Transverse colon (tissue), 4 donors: ENCODE results near the gene CACNA1C. TPM values are rescaled to one million over a fixed set of nuclear protein-coding genes. Genes with fewer than 3 reads are reported as not detected.

Experiments used
- DNase-seq: peaks from one replicate; pipeline ENCODE4 v3.0.0-alpha.2; 2019
- H3K27ac ChIP-seq, 4 donors: fragments of 200-600 bp; sonication (generic); 2 replicates each; pipeline ENCODE4 v1.5.1; 2016 to 2018; ENCODE audit warnings: inconsistent platforms in 4 of 4
- H3K27me3 ChIP-seq: fragments of 200-600 bp; sonication (generic); 2 replicates; pipeline ENCODE4 v1.5.1; 2017; ENCODE audit warnings: inconsistent platforms
- H3K36me3 ChIP-seq, 4 donors: fragments of 200-600 bp; sonication (generic); 2 replicates each; pipeline ENCODE4 v1.5.1; 2017 to 2019; ENCODE audit warnings: inconsistent platforms in 4 of 4
- H3K4me1 ChIP-seq, 4 donors: fragments of 200-600 bp; sonication (generic); 2 replicates each; pipeline ENCODE4 v1.5.1; 2017 to 2020; ENCODE audit warnings: inconsistent platforms in 4 of 4
- H3K4me3 ChIP-seq, 4 donors: fragments of 200-600 bp; sonication (generic); 1 replicate in 1 of 4; 2 replicates in 3 of 4; pipeline versions ENCODE4 v1.5.1 to v1.6.1; 2017 to 2019; ENCODE audit warnings: inconsistent platforms in 4 of 4
- H3K9me3 ChIP-seq, 2 donors: fragments of 200-600 bp; sonication (generic); 2 replicates each; pipeline ENCODE4 v1.5.1; 2017 to 2019; ENCODE audit warnings: inconsistent platforms in 2 of 2
- CTCF ChIP-seq, 5 experiments: fragments of 200-600 bp in 3 of 5; fragments of 450-650 bp in 2 of 5; sonication (generic) in 3 of 5; IDR thresholded peaks; 1 replicate in 2 of 5; 2 replicates in 3 of 5; pipeline ENCODE4 v1.5.1; 2016 to 2017; ENCODE audit warnings: antibody characterized with exemption in 5 of 5, inconsistent platforms in 3 of 5, mild to moderate bottlenecking in 2 of 5, moderate library complexity in 1 of 5
- EP300 ChIP-seq: sonication (generic); formaldehyde crosslinking; IDR thresholded peaks from one replicate; pipeline ENCODE4 v1.6.1; 2017; ENCODE audit warnings: antibody characterized with exemption, low read depth
- POLR2A ChIP-seq: fragments of 450-650 bp; IDR thresholded peaks from one replicate; pipeline ENCODE4 v1.6.1; 2016; ENCODE audit warnings: antibody characterized with exemption, mild to moderate bottlenecking, moderate library complexity
- POLR2AphosphoS5 ChIP-seq, 3 donors: sonication (generic); formaldehyde crosslinking; IDR thresholded peaks; one replicate each; pipeline ENCODE4 v1.6.1; 2016; ENCODE audit warnings: antibody characterized with exemption in 3 of 3
- WGBS, 2 donors: methylation state at CpG; one replicate each; pipeline ENCODE4 v1.1.5; 2018; ENCODE audit warnings: low coverage in 1 of 2; 5-methylcytosine and 5-hydroxymethylcytosine counted together
- in situ Hi-C, 4 donors: fragments of 200-750 bp; cut with MboI; loops; one replicate each; pipeline versions ENCODE4 v1.15.0 to v1.15.1; 2017; ENCODE audit warnings: low sequenced_read_pairs in 3 of 4, low pct_ligation_motif_present in 1 of 4, low pct_unique_long_range_greater_than_20kb in 1 of 4
- intact Hi-C: fragments of 100-400 bp; cut with DNase I; formaldehyde crosslinking; loops from one replicate; pipeline ENCODE4 v1.15.1; 2023; ENCODE audit warnings: low total_unique reads
- total RNA-seq, 4 donors: library from RNA; depleted of rRNA; stranded (reverse); fragments of >200 nt; gene quantifications; one replicate each; pipeline ENCODE4 v1.1.0, GENCODE V29; 2016

CACNA1C gene
- total RNA-seq, 4 donors from 2014 or later: 18.8 to 35.2 (median 24.8) TPM

- Histone ChIP-seq H3K36me3 (no peaks in the 10 kb centered on the region), H3K27ac (peak overlapping the region in 1 of 4 donors; percentile 28), H3K4me3 (no peak overlapping the region), H3K9me3 (no peaks in the 10 kb centered on the region), H3K27me3 (no peaks in the 10 kb centered on the region), H3K4me1 (peaks cover 6 to 19% (median 15%) of the 10 kb centered on the region in 4 donors)
- DNase-seq: no peak
- intact Hi-C loops: no loop called here
- TF ChIP-seq POLR2AphosphoS5 (IDR thresholded peaks at IDR 0.05) (no peak), CTCF (IDR thresholded peaks at IDR 0.05) (no peak), EP300 (no peak), POLR2A (no peak)
- 97% methylated on average over 9 of the region's 9 CpGs; no CpG with 5 or more reads in 1 of the 2 donors for WGBS, 2 donors
- in situ Hi-C loops: no loop called here
Measured at GRCh38 chr12:2353281-2353680, 300.5 kb downstream of the CACNA1C start.

DNA sequence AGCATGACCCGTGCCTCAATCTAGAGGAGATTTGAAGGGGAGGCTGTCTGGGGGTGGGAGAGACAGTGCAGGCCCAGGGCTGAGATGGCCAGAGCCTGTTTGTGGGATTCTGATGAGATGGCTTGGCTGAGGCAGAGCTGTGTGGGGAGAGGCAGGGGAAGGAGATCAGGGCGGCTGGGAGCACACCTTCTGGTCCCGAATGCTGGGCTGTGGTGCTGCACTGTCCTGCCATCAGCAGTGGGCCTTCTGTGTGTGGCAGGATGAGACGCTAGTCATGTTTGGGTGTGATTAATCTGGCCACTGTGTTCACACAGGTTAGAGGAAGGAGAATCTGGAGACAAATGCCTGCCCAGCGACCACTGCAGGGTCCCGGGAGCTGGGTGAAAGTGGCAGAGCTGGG lies 300.9 kb downstream of the CACNA1C start:
- no peak overlapping the region for H3K4me3 ChIP-seq
- no peak for TF ChIP-seq POLR2AphosphoS5 (IDR thresholded peaks at IDR 0.05)
- H3K36me3 ChIP-seq: no peaks in the 10 kb centered on the region
- in situ Hi-C loops: no loop called here
- H3K4me1 ChIP-seq: peaks cover 10 to 21% (median 16%) of the 10 kb centered on the region in 4 donors
- no peaks in the 10 kb centered on the region for H3K9me3 ChIP-seq
- no peak for DNase-seq
- intact Hi-C loops: no loop called here
- peak overlapping the region in 2 of 4 donors; percentile 28 to 37 for H3K27ac ChIP-seq
- no peaks in the 10 kb centered on the region for H3K27me3 ChIP-seq
- WGBS, 2 donors: 81% methylated on average over 6 of the region's 6 CpGs; no CpG with 5 or more reads in 1 of the 2 donors

DNA sequence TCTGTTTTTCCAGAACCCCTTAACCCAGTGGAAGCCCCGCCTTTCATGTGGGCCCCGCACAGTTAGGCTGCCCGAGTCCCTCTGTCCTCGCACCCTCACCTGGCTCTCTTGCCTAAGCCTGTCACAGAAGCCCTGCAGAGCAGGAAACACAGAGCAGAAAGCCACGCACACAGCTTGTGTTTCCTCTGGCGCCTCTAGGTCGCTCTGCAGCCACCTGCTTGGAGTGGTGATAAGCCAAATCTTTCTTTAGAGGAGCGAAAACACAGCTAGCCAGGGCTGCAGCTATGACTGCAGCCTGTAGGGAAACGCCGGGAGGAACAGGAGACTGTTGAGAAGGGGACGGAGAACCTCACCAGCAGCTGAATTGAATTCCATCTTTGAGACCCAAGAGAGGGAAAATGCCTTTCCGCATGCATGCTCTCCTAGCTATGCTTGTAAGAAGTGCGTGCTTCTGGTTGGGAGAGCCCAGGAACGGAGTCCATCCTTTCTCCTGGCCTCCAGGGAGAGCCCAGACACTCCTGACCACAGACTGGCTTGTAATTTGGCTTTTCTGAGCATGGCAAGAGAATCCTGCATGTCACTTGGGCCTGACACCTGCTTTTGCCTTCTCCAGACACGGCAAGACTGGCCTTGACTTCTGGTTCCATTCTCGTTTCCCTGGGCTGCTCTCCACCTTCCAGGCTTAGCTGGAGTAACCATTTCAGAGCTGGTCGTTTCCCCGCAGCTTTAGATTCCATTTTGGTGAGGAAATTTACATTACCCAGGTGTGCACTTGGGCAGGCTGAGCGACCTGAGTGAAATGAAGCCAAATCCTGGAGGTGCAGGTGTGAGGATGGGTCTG lies 301.6 kb downstream of the CACNA1C start:
- Histone ChIP-seq H3K36me3 (no peaks in the 10 kb centered on the region), H3K27ac (peak overlapping the region in 2 of 4 donors; percentile 28 to 37), H3K27me3 (no peaks in the 10 kb centered on the region), H3K9me3 (no peaks in the 10 kb centered on the region), H3K4me1 (peaks cover 11 to 20% (median 16%) of the 10 kb centered on the region in 4 donors), H3K4me3 (no peak overlapping the region)
- TF ChIP-seq CTCF (IDR thresholded peaks at IDR 0.05) (no peak), POLR2AphosphoS5 (IDR thresholded peaks at IDR 0.05) (no peak), POLR2A (no peak), EP300 (no peak)
- no peak for DNase-seq
- in situ Hi-C loops: no loop called here
- intact Hi-C loops: no loop called here
- 60 to 69% methylated on average over 1 to 19 of the region's 19 CpGs for WGBS, 2 donors

GRCh38 chr12:2355198-2355597 lies 302.4 kb downstream of the CACNA1C start:
- H3K36me3 ChIP-seq: no peaks in the 10 kb centered on the region
- intact Hi-C loops (no loop called here), in situ Hi-C loops (no loop called here)
- WGBS, 2 donors: 75 to 79% methylated on average over 3 of the region's 3 CpGs
- H3K27me3 ChIP-seq: no peaks in the 10 kb centered on the region
- no peak for TF ChIP-seq EP300
- no peak for TF ChIP-seq POLR2AphosphoS5 (IDR thresholded peaks at IDR 0.05)
- TF ChIP-seq CTCF (IDR thresholded peaks at IDR 0.05): no peak
- TF ChIP-seq POLR2A: no peak
- no peaks in the 10 kb centered on the region for H3K9me3 ChIP-seq
- H3K4me1 ChIP-seq: peaks cover 11 to 19% (median 16%) of the 10 kb centered on the region in 4 donors
- no peak for DNase-seq
- no peak overlapping the region for H3K27ac ChIP-seq
- H3K4me3 ChIP-seq: no peak overlapping the region
